NCI-H1436 (cell line): ENCODE results near the gene S100A8.
"Not testable (repeated sequence)": the region's sequence is repeated elsewhere in the genome, so short reads cannot be mapped to it uniquely, and the experiment has no call there.

Experiments used
- DNase-seq: peaks from one replicate; lab custom pipeline; 2025; lab: John Stamatoyannopoulos, UW

Gene S100A8

GRCh38 chr1:153390938-153391710 is at the start of gene S100A8:
Gene S100A8 (minus strand): TSS chr1:153391073. CDS start chr1:153390535, 538 bp downstream.
- DNase-seq = no peak

- DNase-seq = no peak
Observed at GRCh38 chr1:153439273-153439672, 48.4 kb upstream of the S100A8 start.

DNA sequence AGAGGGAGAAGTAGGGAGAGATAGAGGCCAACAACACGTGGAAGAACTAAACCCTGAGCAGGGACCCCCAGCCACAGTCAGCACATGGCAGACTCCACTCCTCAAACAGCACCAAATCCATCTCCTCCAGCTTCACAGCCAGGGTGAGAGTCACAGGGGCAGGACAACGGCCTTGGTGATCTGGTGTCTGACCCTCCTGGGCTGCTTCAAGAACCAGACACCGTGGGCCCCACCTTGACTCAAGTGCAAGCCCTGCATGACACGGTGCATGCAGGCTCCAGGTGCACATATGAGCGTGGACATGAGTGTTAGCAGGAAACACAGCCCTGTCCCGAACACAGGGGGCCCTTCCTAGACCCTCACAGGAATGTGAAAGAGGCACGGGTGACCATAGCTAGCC is 47.7 kb upstream of the S100A8 start:
- no peak for DNase-seq

DNA sequence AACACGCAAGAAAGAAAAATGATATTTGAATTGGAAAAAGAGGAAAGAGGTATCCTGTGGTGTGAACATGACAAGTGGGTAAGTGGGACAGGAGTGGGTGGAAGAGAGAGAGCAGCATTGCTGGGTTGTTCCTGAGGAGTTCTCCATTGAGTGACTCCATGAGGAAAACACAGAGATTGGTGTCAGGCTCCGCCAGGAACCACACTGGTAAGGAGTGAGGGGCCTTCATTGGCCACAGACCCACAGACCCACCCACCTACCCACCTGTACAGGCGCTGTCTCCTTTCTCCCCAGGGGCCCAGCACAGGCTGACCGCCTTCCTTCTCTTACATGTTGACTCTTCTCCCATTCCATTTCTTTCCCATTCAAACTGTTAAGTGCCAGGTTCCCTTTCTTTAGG is 46.4 kb upstream of the S100A8 start:
- no peak for DNase-seq

DNA sequence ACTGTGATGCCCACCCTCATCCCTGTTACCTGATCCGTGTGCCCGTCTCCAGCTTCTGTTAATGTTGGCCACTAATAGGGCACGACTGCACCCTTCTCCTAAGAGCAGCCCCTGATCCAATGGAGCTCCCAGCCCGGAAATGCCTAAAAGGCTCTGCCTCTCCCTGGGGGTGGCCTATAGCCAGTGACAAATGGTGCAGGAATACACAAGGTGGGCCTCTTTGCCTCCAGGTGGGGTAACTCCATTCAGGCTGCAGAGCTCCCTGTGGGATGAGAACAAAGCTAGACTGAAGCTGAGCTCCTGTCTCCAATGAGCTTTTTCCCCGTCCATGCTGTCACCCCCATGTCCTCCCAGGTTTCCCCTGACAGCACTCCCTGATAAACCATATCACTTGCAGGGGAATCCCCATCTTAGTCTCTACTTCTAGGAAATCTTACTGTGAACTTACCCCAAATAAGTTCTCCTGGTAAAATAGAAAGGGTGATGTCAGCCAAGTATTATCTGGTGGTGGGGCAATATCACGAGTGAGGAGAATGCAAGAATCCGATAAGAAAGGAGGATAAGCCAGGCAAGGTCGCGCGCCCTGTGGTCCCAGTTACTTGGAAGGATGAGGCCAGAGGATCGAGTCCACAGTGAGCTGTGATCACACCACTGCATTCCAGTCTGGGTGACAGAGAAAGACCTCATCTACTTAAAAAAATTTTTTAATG is 44.0 kb upstream of the S100A8 start:
- DNase-seq = no peak

DNA sequence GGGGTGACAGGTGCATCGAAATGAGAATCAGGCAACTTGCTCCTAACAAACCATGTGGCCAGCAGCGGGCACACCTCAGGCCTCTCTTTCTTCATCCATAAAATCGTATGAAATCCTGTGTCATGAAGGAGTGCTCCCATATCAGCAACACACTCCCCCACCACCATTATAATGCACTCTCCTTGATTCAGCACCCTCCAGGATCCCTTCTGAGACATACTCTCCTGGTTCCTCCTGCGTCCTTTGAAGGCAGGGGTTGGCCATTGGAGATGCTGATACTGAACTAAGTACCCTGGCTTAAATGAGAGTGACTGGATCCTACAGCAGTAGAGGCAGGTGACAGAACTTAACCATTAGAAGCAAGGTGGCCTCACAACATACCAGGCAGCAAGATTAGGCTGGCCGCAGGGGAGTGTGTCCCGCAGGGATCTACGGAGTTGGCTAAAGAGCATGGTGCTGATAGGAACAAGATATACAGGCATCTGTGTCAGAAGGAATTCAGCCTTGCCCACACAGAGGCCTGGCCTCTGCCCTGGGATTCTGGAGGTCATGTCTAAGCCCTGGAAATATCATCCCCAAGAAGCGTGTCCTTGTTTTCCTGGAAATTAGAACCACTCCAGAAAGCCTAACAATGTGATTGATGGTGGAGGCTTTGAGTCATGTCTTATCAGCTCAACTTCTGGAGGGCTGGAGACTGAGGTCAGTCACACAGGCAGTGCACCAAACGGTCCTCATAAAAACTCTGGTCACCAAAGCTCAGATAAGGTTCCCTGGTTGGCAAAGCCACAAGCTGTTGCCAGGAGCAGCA is 42.2 kb upstream of the S100A8 start:
- no peak for DNase-seq

DNA sequence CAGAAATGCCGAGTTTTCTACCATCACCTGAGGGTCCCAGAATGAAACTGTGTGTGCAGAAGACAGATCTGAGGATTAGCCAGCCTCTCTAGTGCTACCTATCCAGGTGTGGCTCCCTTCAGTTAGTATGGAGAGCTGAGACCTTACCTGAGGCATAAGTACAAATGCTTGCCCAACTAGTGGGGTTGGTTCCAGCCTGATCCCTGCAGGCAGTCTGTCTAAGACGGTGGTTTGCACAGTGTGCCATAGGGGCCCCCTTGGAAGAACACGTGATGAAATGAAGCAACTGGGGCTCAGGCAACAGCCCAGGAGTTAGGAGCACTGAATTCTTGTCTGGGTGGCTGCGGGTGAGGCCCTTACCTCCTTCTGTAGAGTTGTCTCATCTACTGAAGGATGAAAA is 41.1 kb upstream of the S100A8 start:
- no peak for DNase-seq

- no peak for DNase-seq
Observed at GRCh38 chr1:153431427-153431826, 40.6 kb upstream of the S100A8 start.

- DNase-seq = no peak
Observed at GRCh38 chr1:153431002-153431401, 40.1 kb upstream of the S100A8 start.

DNA sequence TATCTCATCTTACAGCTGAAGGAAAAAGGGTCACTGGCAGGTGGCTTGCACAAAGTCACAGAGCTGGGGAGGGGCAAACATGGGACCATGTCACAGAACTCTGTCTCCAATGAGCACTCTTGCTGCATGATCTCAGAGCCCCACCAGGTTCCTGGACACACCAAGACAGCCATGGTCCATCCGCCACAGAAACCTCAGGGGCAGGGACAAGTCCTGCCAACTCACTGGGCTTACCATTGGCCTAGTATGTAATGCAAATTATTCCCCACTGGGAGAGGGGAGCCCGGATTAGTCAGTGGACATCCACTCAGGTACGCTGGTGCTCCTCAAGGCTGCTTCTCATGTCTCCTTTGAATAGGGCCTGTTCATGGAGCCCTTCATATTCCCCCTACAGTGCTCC is 39.7 kb upstream of the S100A8 start:
- no peak for DNase-seq

GRCh38 chr1:153430166-153430553 is 39.3 kb upstream of the S100A8 start:
- DNase-seq = no peak

DNA sequence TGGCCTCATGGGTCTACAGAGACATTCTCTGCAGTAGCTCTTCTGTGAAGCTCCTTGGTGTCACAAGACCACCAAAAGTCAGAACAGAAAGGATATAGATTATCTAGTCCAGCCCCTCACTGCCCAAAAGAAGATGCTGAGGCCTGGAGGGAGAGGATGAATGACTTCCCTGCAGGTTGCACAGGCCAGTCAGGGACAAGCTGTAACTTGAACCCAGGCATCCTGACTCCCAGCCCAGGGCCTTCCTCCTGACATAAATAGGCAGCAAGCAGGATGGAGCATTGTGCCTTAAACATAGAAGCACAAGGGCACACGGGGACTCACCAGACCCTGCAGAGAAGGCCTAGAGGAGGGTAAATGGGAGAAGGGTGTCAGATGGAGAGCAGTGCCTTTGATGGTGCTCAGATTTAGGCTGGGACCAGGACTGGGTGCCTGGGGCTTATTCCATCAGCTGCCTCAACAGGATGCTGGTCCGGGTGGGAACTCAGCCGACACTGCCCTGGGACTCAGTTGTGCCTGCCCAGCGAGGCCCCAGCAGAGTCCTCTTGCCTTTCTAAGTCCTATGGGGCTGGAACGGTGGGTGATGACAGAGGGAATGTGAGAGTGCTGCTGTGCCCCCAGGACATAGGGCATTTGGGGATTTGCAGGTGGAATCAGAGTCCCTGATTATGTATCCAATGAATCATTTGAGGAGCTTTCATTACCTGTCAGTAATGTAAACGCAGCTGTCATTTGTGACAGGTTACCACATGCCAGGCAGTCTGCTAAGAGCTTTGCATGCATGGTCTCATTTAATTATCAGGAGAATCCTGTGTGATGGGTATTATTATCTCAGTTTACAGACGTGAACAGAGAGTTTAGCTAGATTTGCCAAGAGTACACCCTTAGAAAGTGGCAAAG is 38.6 kb upstream of the S100A8 start:
- peak; percentile 84 for DNase-seq

DNA sequence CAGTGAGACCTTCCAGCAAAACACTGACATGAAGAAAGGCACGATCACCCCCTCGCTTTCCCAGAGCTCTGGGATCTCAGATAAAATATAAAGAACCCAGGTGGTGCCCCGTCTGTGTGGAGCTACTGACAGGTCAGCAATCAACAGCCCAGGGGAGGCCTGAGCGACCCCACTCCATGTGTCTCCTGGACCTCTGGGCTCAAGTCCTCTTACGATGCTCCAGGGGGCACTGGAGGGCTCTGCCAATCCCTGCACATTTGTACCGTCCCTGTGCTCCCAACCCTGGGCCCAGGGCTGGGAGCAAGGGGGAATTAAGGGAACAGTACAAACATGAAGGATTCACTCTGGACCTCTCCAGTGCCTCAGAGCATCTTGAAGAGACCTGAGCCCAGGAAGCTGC is 37.9 kb upstream of the S100A8 start:
- DNase-seq = no peak

DNA sequence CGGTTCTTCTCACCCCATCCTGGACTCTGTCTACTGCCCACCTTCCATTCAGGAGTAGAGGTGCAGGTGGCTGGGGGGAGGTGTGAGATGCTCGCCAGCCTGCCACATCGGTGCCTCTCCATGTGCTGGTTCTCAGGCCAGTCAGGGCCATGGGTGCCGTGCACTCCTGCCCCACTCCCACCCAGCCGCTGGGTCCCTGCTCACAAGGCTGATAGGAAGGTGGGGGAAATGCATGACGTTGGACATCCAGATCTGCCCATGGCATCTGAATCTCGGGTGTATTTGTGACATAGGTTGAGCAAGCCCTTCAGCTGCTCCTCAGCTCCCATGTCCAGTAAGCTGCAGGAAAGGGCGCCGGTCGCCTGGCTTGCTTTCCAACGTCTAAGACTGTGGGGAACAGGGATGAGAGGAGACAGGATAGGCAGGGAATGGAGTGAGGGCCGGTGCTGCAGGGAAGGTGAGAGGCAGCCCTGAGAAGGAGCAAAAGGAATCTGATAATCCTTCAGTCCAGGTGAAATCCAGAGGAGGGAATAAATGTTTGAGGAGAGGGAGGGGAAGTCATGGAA is 37.3 kb upstream of the S100A8 start:
- no peak for DNase-seq

- DNase-seq = no peak
Observed at GRCh38 chr1:153426809-153427208, 35.9 kb upstream of the S100A8 start.

GRCh38 chr1:153422450-153423068 is 31.7 kb upstream of the S100A8 start:
- no peak for DNase-seq

GRCh38 chr1:153420306-153420705 is 29.4 kb upstream of the S100A8 start:
- DNase-seq = no peak

GRCh38 chr1:153419436-153419793 is 28.5 kb upstream of the S100A8 start:
- not testable (repeated sequence) for DNase-seq

DNA sequence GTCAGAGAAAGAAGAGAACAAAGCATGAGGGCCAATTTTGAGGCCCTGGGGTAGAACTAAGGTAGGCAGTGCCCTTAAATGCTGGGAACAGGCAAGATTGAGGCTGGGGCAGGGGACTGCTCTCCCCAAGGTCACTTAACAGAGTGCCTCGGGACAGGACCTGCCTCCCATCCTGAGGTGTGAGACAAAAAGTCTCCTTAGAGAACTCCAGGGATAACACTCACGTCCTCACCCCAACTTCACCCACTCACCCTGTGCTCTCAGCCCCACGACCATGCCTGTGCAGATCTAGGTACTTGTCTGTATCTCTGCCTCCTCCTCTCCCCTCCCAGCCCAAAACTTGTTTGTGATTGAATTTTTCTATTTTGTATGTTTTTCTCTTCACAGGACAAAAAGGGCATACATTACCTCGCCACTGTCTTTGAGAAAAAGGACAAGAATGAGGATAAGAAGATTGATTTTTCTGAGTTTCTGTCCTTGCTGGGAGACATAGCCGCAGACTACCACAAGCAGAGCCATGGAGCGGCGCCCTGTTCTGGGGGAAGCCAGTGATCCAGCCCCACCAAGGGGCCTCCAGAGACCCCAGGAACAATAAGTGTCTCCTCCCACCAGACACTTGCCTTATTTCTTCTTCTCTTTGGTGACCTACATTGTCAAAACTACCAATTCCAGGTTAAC is 28.0 kb upstream of the S100A8 start:
- not testable (repeated sequence) for DNase-seq

- no peak for DNase-seq
Observed at GRCh38 chr1:153417136-153417888, 26.4 kb upstream of the S100A8 start.
